ENCODE results near the gene ECE1. TPM values are rescaled to one million over a fixed set of nuclear protein-coding genes. Genes with fewer than 3 reads are reported as not detected.

Gene ECE1
- total and polyA plus RNA-seq, 9 of the 15 experiments (the other 6 are each of a cell fraction or from before 2014, with no cell fraction given), result 0.56 to 34.8 (median 11.0) TPM

DNA sequence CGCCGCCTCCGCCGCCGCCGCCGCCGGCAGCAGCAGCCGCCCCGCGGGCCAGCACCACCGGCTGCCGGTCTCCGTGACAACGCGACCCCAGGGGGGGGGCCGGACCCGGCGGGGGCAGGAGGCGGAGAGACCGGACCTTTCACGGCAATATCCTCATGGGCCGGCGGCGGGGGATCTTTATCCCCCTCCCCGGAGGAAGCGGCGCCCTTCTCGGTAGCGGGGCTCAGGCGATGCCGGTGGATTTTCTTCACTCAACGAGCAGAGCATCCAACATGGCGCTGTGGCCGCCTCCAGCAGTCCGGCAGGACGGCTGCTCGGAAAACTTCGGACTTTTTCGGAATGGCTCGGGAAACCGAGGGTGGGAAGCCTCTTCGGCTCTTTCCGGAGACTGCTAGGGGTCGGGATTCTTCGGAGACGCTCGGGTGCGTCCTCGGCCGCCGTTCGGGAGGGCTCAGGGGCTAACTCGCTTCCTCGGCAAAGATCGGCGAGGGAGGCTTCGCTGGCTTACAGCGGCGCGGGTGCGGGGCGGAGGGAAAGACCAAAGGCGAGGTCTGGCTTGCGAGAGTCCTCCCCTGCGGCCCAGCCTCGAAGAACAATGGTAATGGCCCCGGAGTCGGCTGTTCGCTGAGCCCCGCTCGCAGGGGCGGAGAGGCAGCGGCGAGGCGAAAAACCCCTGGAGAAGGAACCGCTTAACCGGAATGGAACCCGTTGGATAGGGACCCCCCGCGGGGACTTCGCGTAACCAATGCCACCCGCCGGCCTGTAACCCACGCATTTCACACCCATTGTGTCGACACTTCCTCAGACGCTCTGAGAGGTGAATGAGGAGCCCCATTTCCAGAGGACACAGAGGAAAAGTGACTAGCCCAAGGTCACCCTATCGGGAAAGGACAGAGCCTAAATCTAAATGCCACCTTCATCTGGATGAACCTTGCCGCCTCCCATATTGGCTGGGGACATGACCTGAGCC lies 113.4 kb downstream of the ECE1 start, which contains the start of gene EIF4G3 (continued):
- TF ChIP-seq, protein P1, sequence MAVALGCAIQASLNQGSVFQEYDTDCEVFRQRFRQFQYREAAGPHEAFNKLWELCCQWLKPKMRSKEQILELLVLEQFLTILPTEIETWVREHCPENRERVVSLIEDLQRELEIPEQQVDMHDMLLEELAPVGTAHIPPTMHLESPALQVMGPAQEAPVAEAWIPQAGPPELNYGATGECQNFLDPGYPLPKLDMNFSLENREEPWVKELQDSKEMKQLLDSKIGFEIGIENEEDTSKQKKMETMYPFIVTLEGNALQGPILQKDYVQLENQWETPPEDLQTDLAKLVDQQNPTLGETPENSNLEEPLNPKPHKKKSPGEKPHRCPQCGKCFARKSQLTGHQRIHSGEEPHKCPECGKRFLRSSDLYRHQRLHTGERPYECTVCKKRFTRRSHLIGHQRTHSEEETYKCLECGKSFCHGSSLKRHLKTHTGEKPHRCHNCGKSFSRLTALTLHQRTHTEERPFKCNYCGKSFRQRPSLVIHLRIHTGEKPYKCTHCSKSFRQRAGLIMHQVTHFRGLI (CRISPR knock-in tag; IDR thresholded peaks at IDR 0.05), result 0 out of 2 replicates have a peak, but pooled peaks have one; percentile 26
- TF ChIP-seq U2AF2 (optimal IDR thresholded peaks at IDR 0.05; ENCODE audit: low read depth, low read length), result no peak
- TF ChIP-seq DACH1 (IDR thresholded peaks at IDR 0.05; ENCODE audit: partially characterized antibody), result no peak
- TF ChIP-seq, protein P2, sequence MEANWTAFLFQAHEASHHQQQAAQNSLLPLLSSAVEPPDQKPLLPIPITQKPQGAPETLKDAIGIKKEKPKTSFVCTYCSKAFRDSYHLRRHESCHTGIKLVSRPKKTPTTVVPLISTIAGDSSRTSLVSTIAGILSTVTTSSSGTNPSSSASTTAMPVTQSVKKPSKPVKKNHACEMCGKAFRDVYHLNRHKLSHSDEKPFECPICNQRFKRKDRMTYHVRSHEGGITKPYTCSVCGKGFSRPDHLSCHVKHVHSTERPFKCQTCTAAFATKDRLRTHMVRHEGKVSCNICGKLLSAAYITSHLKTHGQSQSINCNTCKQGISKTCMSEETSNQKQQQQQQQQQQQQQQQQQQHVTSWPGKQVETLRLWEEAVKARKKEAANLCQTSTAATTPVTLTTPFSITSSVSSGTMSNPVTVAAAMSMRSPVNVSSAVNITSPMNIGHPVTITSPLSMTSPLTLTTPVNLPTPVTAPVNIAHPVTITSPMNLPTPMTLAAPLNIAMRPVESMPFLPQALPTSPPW (CRISPR knock-in tag; IDR thresholded peaks at IDR 0.05), result peak; percentile 100
- no peak for TF ChIP-seq ETV6 (IDR thresholded peaks at IDR 0.05; ENCODE audit: borderline replicate concordance in 1 of 2, low read depth in 2 of 2, low read length in 1 of 2)
- TF ChIP-seq ETV6 (CRISPR knock-in tag; IDR thresholded peaks at IDR 0.05; ENCODE audit: borderline replicate concordance), result no peak
- TF ChIP-seq SNRNP70 (optimal IDR thresholded peaks at IDR 0.05; ENCODE audit: low read depth, low read length), result no peak
- peak; percentile 38; the same call in 1 of the 2 replicates for TF ChIP-seq NFATC3 (IDR thresholded peaks at IDR 0.05)
- no peak for TF ChIP-seq ELF1 (tag; IDR thresholded peaks at IDR 0.05)
- TF ChIP-seq SRF (CRISPR knock-in tag; IDR thresholded peaks at IDR 0.05), result peak in 1 of 2 experiments; percentile 41; a peak in 2 of 4 replicates
- TF ChIP-seq ZNF764 (CRISPR knock-in tag; IDR thresholded peaks at IDR 0.05; ENCODE audit: low read depth), result no peak
- TF ChIP-seq NEUROD1 (IDR thresholded peaks at IDR 0.05; ENCODE audit: borderline replicate concordance, low read depth, low read length, partially characterized antibody), result no peak
- TF ChIP-seq OTX1 (CRISPR knock-in tag; IDR thresholded peaks at IDR 0.05), result 0 out of 2 replicates have a peak, but pooled peaks have one; percentile 37
- TF ChIP-seq ELK3 (CRISPR knock-in tag; IDR thresholded peaks at IDR 0.05), result no peak
- no peak for TF ChIP-seq C11orf30 (IDR thresholded peaks at IDR 0.05; ENCODE audit: low read depth)
- peak; percentile 49; the same call in 1 of the 2 replicates for TF ChIP-seq TOE1 (IDR thresholded peaks at IDR 0.05; ENCODE audit: borderline replicate concordance)
- TF ChIP-seq TOE1 (CRISPR knock-in tag; IDR thresholded peaks at IDR 0.05; ENCODE audit: borderline replicate concordance, low read depth), result no peak
- no peak for TF ChIP-seq CEBPZ (IDR thresholded peaks at IDR 0.05; ENCODE audit: borderline replicate concordance, low read depth, low read length)
- TF ChIP-seq SETDB1 (IDR thresholded peaks at IDR 0.05; ENCODE audit: low read length), result no peak
- TF ChIP-seq ZNF778 (CRISPR knock-in tag; IDR thresholded peaks at IDR 0.05), result no peak
